K562 (cell line): Measurements from ENCODE around the gene SLC31A2. TPM values are rescaled to one million over a fixed set of nuclear protein-coding genes. Genes with fewer than 3 reads are reported as not detected.

Source experiments
- ATAC-seq: fragments of 200-7000 bp; cut with Tn5 transposase; 3 replicates; pipeline ENCODE4 v1.9.1; 2020; ENCODE audit warnings: moderate library complexity
- BruUV-seq: library from RNA; stranded (reverse); fragments of 400-500 nt; replicated peaks from 2 replicates; lab custom pipeline; 2021; lab: Mats Ljungman, UMichigan
- CTCF ChIA-PET: fragments of 300-600 bp; formaldehyde crosslinking; extraction: SDS; loops from one replicate; lab custom pipeline; 2021; ENCODE audit warnings: low intra/inter-chr PET ratio; lab: Yijun Ruan, JAX
- POLR2A ChIA-PET: fragments of 300-600, 350-650 bp; sonication (Branson Sonifier 250); formaldehyde crosslinking; extraction: SDS; loops from one replicate; lab custom pipeline; 2021; ENCODE audit warnings: antibody characterized with exemption, inconsistent platforms; lab: Yijun Ruan, JAX
- DNase-seq, 4 experiments: peaks; one replicate each; pipeline versions ENCODE4 v3.0.0 to v3.0.0-alpha.2; 2011 to 2018; ENCODE audit warnings: low spot score in 3 of 4, mixed read lengths in 3 of 4; ENCODE audit errors: extremely low read depth in 1 of 4
- FAIRE-seq: peaks from 2 replicates; lab custom pipeline; 2011; peaks lifted over from hg19 to GRCh38; lab: Jason Lieb, UNC
- H2AFZ ChIP-seq: 2 replicates; pipeline ENCODE4 v1.6.0; 2011; ENCODE audit warnings: low read depth, low read length, control low read depth, inconsistent platforms
- H3K27ac ChIP-seq: fragments of 200-600 bp; 3 replicates; pipeline ENCODE4 v1.8.0; 2011; ENCODE audit warnings: low read depth, mild to moderate bottlenecking, control low read depth, inconsistent platforms, low read length, moderate library complexity, mixed read lengths; ENCODE audit errors: extremely low read depth
- H3K27me3 ChIP-seq, 2 experiments: fragments of 300-600 bp in 1 of 2; 2 replicates in 1 of 2; 3 replicates in 1 of 2; pipeline versions ENCODE4 v1.6.0 to v1.8.0; 2011; ENCODE audit warnings: inconsistent platforms in 2 of 2, low read length in 2 of 2, mild to moderate bottlenecking in 1 of 2, mixed read lengths in 1 of 2, moderate library complexity in 1 of 2; ENCODE audit not compliant: control insufficient read depth in 2 of 2, insufficient read depth in 2 of 2
- H3K36me3 ChIP-seq: fragments of 300-600 bp; 3 replicates; pipeline ENCODE4 v1.8.0; 2011; ENCODE audit warnings: mild to moderate bottlenecking, low read length, inconsistent platforms; ENCODE audit not compliant: control insufficient read depth, insufficient read depth
- H3K4me1 ChIP-seq, 2 experiments: fragments of 200-600 bp in 1 of 2; replicated peaks in 1 of 2; 2 replicates in 1 of 2; 3 replicates in 1 of 2; pipeline versions ENCODE4 v1.5.1 to v1.8.0; 2011; ENCODE audit warnings: inconsistent platforms in 2 of 2, low read length in 2 of 2, mild to moderate bottlenecking in 1 of 2, mixed read lengths in 1 of 2, moderate library complexity in 1 of 2; ENCODE audit not compliant: control insufficient read depth in 2 of 2, insufficient read depth in 2 of 2
- H3K4me2 ChIP-seq: 2 replicates; pipeline ENCODE4 v1.6.1; 2011; ENCODE audit warnings: low read length, control low read depth, inconsistent platforms, mixed read lengths; ENCODE audit not compliant: insufficient read depth
- H3K4me3 ChIP-seq: fragments of 200-600 bp; sonication (generic), shearing (Covaris generic); 2 replicates; pipeline ENCODE4 v1.5.1; 2016; ENCODE audit warnings: control low read depth, inconsistent platforms
- H3K79me2 ChIP-seq: fragments of 200-600 bp; 3 replicates; pipeline ENCODE4 v1.8.0; 2011; ENCODE audit warnings: low read length, inconsistent platforms; ENCODE audit not compliant: control insufficient read depth, insufficient read depth
- H3K9ac ChIP-seq, 2 experiments: 2 replicates each; pipeline versions ENCODE4 v1.6.0 to v1.6.1; 2011; ENCODE audit warnings: low read depth in 2 of 2, low read length in 2 of 2, control low read depth in 1 of 2, inconsistent platforms in 1 of 2, mild to moderate bottlenecking in 1 of 2, mixed read lengths in 1 of 2; ENCODE audit not compliant: insufficient read depth in 1 of 2
- H3K9me1 ChIP-seq: one replicate; pipeline ENCODE4 v1.6.0; 2011; ENCODE audit warnings: inconsistent platforms, mild to moderate bottlenecking, low read length, moderate library complexity; ENCODE audit not compliant: control insufficient read depth, insufficient read depth
- H3K9me3 ChIP-seq: replicated peaks from 2 replicates; pipeline ENCODE4 v1.5.1; 2011; ENCODE audit warnings: low read depth, low read length, inconsistent platforms; ENCODE audit not compliant: control insufficient read depth, insufficient read depth
- H4K20me1 ChIP-seq: replicated peaks from 2 replicates; pipeline ENCODE4 v1.6.1; 2011; ENCODE audit warnings: low read length, inconsistent platforms, mixed read lengths; ENCODE audit not compliant: control insufficient read depth, insufficient read depth
- EHMT2 ChIP-seq: fragments of 450-650 bp; IDR thresholded peaks from 2 replicates; pipeline ENCODE4 v1.6.1; 2018; ENCODE audit warnings: antibody characterized with exemption
- FOXA3 ChIP-seq, 2 experiments: fragments of 450-650 bp in 1 of 2; sonication (generic) in 1 of 2; formaldehyde crosslinking; IDR thresholded peaks in 1 of 2; conservative IDR thresholded peaks in 1 of 2; 2 replicates each; pipeline versions ENCODE4 v1.4.0 to v1.8.0; 2020 to 2022; ENCODE audit warnings: mild to moderate bottlenecking in 2 of 2, missing genetic modification reagents in 1 of 2
- HDAC6 ChIP-seq: IDR thresholded peaks from 2 replicates; pipeline ENCODE4 v1.6.1; 2012; ENCODE audit warnings: low read depth, mild to moderate bottlenecking, control low read depth, inconsistent platforms, low read length, moderate library complexity
- RFX5 ChIP-seq: IDR thresholded peaks from 2 replicates; pipeline ENCODE4 v1.6.1; 2011; ENCODE audit warnings: low read depth, mild to moderate bottlenecking, improper control_type of control experiment, low read length
- RHOXF2B ChIP-seq: fragments of 250-450 bp; sonication (Bioruptor Pico); conservative IDR thresholded peaks from 2 replicates; pipeline ENCODE4 v1.5.1; 2021
- THRAP3 ChIP-seq: fragments of 450-650 bp; IDR thresholded peaks from 2 replicates; pipeline ENCODE4 v1.6.1; 2016; ENCODE audit warnings: mild to moderate bottlenecking, inconsistent platforms, borderline replicate concordance
- ZC3H4 ChIP-seq: sonication (generic); formaldehyde crosslinking; IDR thresholded peaks from 2 replicates; pipeline ENCODE4 v1.9.0; 2021; ENCODE audit warnings: missing genetic modification reagents, borderline replicate concordance
- ZNF143 ChIP-seq: sonication (generic); formaldehyde crosslinking; IDR thresholded peaks from 2 replicates; pipeline ENCODE4 v1.9.0; 2022; ENCODE audit warnings: mild to moderate bottlenecking, missing genetic modification reagents
- WGBS: fragments of 100-300 bp; shearing (Covaris generic); methylation state at CpG from one replicate; pipeline ENCODE4 v1.1.6; 2016; ENCODE audit warnings: low coverage, mixed read lengths; ENCODE audit not compliant: insufficient coverage; ENCODE audit errors: missing lambda C conversion rate; 5-methylcytosine and 5-hydroxymethylcytosine counted together
- in situ Hi-C: fragments of 300-500 bp; cut with MboI; formaldehyde crosslinking; loops from 4 replicates; pipeline ENCODE4 v1.15.0; 2018; ENCODE audit warnings: inconsistent platforms, mixed read lengths
- intact Hi-C: fragments of 100-400 bp; cut with micrococcal nuclease; formaldehyde crosslinking; loops from 2 replicates; pipeline ENCODE4 v1.14.2; 2022
- polyA plus RNA-seq, 8 experiments: library from polyadenylated mRNA; depleted of rRNA in 4 of 8; stranded (reverse) in 5 of 8; unstranded in 3 of 8; fragments of >200 nt; fragmentation: Nextera tagmentation in 2 of 8; fragmentation: Illumina TruSeq in 1 of 8; extraction: Ambion mirVana in 2 of 8; extraction: Trizol in 1 of 8; gene quantifications; 2 replicates each; pipeline versions ENCODE4 v1.2.1 to v1.2.3, GENCODE V29; 2011 to 2014; ENCODE audit warnings: inconsistent platforms in 1 of 8, missing spikeins in 1 of 8
- total RNA-seq, 7 experiments: library from RNA; depleted of rRNA in 6 of 7; stranded (reverse); fragments of >200 nt in 6 of 7; fragmentation: Illumina TruSeq in 2 of 7; extraction: Trizol in 2 of 7; gene quantifications; 2 replicates each; pipeline versions ENCODE4 v1.2.1 to v1.2.3, GENCODE V29; 2011 to 2021; ENCODE audit warnings: low replicate concordance in 1 of 7
- TF ChIP-seq, protein P1 (sequence below): fragments of 250-450 bp; sonication (Bioruptor Pico); IDR thresholded peaks from 2 replicates; pipeline ENCODE4 v1.5.0; 2022; ENCODE audit warnings: mild to moderate bottlenecking
- TF ChIP-seq, protein P2 (sequence below): sonication (generic); formaldehyde crosslinking; IDR thresholded peaks from 2 replicates; pipeline ENCODE4 v1.8.0; 2022; ENCODE audit warnings: missing genetic modification reagents, mild to moderate bottlenecking, borderline replicate concordance
- TF ChIP-seq, protein P3 (sequence below): fragments of 450-650 bp; IDR thresholded peaks from 2 replicates; pipeline ENCODE4 v1.6.1; 2016; ENCODE audit warnings: missing biosample characterization, missing genetic modification characterization

The SLC31A2 gene
- total and polyA plus RNA-seq, 9 of the 15 experiments (the other 6 are each of a cell fraction or from before 2014, with no cell fraction given), result 1.5 to 4.3 (median 2.3) TPM

DNA sequence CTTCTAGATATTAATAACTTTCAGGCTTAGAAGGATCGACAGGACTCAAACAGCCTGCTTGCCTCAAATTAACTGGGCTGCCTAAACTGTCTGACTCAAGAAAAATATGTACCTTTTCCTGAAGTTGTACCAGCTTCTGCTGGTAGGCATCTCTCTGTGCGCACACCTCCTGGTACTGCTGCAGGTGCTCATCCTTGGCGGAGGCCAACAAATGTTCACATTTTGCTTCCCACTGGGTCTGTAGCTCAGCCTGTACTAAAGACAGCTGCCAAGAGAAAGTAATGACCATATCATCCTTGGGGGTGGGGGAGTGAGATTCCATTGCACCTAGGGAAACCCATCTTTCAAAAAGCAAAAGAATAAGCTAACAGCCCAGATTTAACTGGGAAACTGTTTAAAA lies 22.5 kb downstream of the SLC31A2 start:
- Histone ChIP-seq H3K9ac (no peak overlapping the region), H4K20me1 (no peaks in the 10 kb centered on the region), H3K4me2 (no peak overlapping the region), H3K4me1 (no peaks in the 10 kb centered on the region), H3K27ac (no peak overlapping the region), H3K36me3 (peaks cover 89% of the 10 kb centered on the region), H3K9me3 (no peaks in the 10 kb centered on the region), H3K27me3 (no peaks in the 10 kb centered on the region), H3K79me2 (no peaks in the 10 kb centered on the region), H3K4me3 (no peak overlapping the region), H2AFZ (no peak overlapping the region), H3K9me1 (no peaks in the 10 kb centered on the region)
- in situ Hi-C loops (no loop called here), intact Hi-C loops (no loop called here)
- no TSS peak for BruUV-seq
- ChIA-PET POLR2A (interaction anchor here (0.8 to 1.9 kb wide), 4 partner anchors 9 to 102 kb away, joined by 3 to 7 read pairs (median 4); partner anchors contain the start of genes CDC26 and PRPF4), CTCF (no interaction called here)
- ATAC-seq (no peak), DNase-seq (no peak), FAIRE-seq (no peak)
- TF ChIP-seq RHOXF2B (CRISPR knock-in tag), result no peak
- no peak for TF ChIP-seq FOXA3 (CRISPR knock-in tag; conservative IDR thresholded peaks at IDR 0.05 in 1 of 2, IDR thresholded peaks at IDR 0.05 in 1 of 2)
- 83% methylated on average over 3 of the region's 3 CpGs for WGBS

DNA sequence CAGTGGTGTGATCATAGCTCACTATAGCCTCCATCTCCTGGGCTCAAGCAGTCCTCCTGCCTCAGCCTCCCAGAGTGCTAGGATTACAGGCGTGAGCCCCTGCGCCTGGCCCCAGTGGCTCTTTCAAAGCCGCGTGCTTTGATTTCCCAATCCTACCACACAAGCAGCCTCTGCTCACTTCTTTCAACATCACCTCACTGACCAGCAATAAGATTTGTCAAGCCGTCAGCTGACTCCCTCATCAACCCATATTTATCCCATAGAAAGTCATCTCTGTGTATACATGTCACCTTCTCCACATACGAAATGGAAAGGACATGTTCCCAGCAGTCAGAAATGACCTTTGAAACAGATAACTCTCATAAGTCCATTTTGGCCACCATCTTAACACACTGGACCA lies 26.0 kb downstream of the SLC31A2 start:
- Histone ChIP-seq H3K27ac (no peak overlapping the region), H3K9ac (no peak overlapping the region), H3K4me3 (no peak overlapping the region), H4K20me1 (no peaks in the 10 kb centered on the region), H3K36me3 (peaks cover 88% of the 10 kb centered on the region), H3K79me2 (no peaks in the 10 kb centered on the region), H3K9me1 (no peaks in the 10 kb centered on the region), H3K9me3 (no peaks in the 10 kb centered on the region), H3K4me2 (no peak overlapping the region), H3K4me1 (no peaks in the 10 kb centered on the region), H3K27me3 (no peaks in the 10 kb centered on the region), H2AFZ (no peak overlapping the region)
- ATAC-seq, result no peak
- WGBS, result 95% methylated on average over 6 of the region's 6 CpGs
- in situ Hi-C loops, result no loop called here
- no peak for DNase-seq
- FAIRE-seq, result no peak
- intact Hi-C loops, result no loop called here
- ChIA-PET POLR2A (interaction anchor here (1.3 kb wide), 1 partner anchor 9 kb away, joined by 3 read pairs; no protein-coding TSS in a partner anchor), CTCF (no interaction called here)
- no TSS peak for BruUV-seq
- TF ChIP-seq, protein P1, sequence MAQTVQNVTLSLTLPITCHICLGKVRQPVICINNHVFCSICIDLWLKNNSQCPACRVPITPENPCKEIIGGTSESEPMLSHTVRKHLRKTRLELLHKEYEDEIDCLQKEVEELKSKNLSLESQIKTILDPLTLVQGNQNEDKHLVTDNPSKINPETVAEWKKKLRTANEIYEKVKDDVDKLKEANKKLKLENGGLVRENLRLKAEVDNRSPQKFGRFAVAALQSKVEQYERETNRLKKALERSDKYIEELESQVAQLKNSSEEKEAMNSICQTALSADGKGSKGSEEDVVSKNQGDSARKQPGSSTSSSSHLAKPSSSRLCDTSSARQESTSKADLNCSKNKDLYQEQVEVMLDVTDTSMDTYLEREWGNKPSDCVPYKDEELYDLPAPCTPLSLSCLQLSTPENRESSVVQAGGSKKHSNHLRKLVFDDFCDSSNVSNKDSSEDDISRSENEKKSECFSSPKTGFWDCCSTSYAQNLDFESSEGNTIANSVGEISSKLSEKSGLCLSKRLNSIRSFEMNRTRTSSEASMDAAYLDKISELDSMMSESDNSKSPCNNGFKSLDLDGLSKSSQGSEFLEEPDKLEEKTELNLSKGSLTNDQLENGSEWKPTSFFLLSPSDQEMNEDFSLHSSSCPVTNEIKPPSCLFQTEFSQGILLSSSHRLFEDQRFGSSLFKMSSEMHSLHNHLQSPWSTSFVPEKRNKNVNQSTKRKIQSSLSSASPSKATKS, result no peak
- no peak for TF ChIP-seq RFX5
- TF ChIP-seq THRAP3, result no peak
- no peak for TF ChIP-seq ZC3H4 (CRISPR knock-in tag)
- TF ChIP-seq EHMT2, result no peak
- TF ChIP-seq ZNF143 (CRISPR knock-in tag), result no peak
- no peak for TF ChIP-seq HDAC6
- TF ChIP-seq, protein P2, sequence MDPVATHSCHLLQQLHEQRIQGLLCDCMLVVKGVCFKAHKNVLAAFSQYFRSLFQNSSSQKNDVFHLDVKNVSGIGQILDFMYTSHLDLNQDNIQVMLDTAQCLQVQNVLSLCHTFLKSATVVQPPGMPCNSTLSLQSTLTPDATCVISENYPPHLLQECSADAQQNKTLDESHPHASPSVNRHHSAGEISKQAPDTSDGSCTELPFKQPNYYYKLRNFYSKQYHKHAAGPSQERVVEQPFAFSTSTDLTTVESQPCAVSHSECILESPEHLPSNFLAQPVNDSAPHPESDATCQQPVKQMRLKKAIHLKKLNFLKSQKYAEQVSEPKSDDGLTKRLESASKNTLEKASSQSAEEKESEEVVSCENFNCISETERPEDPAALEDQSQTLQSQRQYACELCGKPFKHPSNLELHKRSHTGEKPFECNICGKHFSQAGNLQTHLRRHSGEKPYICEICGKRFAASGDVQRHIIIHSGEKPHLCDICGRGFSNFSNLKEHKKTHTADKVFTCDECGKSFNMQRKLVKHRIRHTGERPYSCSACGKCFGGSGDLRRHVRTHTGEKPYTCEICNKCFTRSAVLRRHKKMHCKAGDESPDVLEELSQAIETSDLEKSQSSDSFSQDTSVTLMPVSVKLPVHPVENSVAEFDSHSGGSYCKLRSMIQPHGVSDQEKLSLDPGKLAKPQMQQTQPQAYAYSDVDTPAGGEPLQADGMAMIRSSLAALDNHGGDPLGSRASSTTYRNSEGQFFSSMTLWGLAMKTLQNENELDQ (CRISPR knock-in tag), result no peak
- TF ChIP-seq, protein P3, sequence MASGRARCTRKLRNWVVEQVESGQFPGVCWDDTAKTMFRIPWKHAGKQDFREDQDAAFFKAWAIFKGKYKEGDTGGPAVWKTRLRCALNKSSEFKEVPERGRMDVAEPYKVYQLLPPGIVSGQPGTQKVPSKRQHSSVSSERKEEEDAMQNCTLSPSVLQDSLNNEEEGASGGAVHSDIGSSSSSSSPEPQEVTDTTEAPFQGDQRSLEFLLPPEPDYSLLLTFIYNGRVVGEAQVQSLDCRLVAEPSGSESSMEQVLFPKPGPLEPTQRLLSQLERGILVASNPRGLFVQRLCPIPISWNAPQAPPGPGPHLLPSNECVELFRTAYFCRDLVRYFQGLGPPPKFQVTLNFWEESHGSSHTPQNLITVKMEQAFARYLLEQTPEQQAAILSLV (tag), result no peak
